NCI-H128 (cell line): ENCODE measurements around the gene CASP12.
"Not testable (repeated sequence)": the region's sequence is repeated elsewhere in the genome, so short reads cannot be mapped to it uniquely, and the experiment has no call there.

Experiments
- DNase-seq: peaks from one replicate; lab custom pipeline; 2025; ENCODE audit not compliant: unreplicated experiment; lab: John Stamatoyannopoulos, UW

Gene CASP12

DNA sequence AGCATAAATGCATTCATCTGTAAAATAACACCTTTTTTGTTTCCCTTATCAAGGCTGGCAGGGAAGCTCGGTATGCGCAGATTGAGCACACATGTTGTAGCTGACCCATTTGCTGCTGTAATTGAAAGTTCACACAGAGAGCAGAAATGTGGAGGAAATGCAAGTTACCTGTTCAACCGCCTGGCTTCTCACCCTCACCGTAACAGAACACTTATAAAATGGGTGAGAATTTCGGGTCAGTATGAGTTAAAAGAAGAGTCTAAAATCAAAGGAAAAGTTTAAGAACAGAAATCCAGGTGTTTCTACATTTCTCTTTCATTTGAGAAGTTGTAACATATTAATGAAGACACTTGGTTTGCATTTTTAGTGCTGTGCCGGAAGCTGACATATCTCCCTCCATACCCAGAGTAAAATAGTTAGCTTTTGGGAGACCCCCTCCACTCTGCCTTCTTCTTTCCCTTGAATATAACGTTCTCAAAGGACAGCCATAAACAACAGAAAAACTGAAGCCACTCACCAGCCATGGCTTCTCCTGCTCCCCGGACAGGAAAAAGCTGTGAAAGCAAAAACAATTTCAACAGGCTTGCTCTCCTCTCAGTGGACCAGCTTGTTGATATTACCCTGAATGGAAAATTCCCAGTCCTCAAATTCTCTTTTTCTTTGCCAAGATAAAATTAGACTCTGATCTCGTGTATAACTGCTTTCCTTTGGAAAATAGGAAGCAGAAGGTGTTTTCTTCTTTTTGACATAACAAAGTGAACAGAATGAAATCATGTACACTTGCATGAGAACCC, at the start of gene CASP12:
TSS of gene CASP12 (minus strand) at position 570 of the 794 bp plus-strand sequence.
- DNase-seq, result no peak

DNA sequence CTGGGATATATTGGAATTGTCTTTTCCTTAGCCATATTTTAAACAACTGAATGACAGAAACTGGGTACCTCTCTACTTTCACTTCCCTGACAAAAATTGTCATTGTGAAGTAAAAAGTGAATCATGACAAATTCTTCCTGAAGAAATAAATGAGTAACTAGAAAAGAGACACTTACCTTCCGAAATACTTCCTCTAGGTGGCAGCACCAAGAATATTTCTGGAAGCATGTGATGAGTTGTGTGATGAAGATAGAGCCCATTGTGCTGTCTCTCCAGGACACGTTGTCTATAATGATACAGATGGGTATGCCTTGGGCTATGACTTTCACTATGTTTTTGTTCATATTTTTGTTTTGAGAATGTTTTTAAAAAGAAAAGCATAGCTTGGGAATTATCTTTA, 48.6 kb upstream of the CASP12 start:
- DNase-seq, result no peak

DNA sequence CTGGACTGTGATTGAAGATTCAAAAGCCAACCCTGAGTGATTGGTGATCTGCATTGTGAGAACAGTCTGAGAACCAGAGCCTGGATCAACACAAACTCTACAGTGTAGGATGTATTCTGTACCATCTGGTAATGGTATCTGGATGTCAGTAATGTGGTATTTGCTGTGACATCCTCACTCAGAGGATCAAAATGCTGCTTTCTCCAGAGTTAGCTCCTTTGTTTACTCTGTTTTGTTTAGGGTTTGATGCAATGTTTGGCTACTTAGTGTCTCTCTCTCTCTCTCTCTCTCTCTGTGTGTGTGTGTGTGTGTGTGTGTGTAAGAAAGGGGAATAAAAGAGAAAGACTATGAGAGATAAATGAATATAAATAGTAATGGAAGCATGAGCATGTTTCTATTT, 45.8 kb upstream of the CASP12 start:
- no peak for DNase-seq

DNA sequence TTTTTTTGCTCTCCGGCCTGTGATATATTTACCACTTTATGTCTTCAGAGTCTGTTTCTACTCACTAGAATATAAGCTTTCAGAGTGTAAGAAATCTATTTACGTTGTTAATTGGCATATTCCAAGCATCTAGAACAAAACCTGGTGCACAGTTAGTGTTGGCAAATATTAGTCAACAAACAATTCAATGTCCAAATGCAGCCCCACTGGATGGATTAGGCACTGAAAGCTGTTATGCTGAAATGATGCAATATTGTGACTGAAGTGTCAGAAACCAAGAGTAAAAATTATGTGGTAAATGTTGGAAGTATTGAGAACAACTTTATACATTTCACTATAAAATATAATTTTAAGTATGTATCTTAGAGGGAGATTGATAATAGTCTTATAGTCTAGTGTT, 45.3 kb upstream of the CASP12 start:
- no peak for DNase-seq

DNA sequence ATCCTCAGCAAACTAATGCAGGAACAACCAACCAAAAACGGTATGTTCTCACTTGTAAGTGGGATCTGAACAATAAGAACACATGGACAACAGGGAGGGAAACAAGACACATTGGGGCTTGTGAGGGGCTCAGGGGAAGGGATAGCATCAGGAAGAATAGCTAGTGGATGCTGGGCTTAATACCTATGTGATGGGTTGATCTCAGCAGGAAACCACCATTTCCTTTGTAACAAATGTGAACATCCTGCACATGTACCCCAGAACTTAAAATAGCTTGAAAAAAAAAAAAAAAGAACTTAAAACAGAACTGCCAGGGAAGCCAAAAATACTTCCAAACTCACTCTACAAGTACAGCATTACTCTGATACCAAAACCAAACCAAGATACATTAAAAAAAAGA, 36.3 kb upstream of the CASP12 start:
- no peak for DNase-seq

DNA sequence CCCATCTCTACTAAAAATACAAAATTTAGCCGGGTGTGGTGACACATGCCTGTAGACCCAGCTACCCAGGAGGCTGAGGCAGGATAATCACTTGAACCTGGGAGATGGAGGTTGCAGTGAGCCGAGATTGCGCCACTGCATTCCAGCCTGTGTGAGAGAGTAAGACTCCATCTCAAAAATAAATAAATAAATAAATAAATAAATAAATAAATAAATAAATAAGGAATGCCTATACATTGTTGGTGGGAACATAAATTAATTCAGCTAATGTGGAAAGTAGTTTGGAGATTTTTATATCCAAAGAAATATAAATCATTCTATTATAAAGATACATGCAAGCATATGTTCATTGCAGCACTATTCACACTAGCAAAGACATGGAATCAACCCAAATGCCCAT, 35.8 kb upstream of the CASP12 start:
- not testable (repeated sequence) for DNase-seq

DNA sequence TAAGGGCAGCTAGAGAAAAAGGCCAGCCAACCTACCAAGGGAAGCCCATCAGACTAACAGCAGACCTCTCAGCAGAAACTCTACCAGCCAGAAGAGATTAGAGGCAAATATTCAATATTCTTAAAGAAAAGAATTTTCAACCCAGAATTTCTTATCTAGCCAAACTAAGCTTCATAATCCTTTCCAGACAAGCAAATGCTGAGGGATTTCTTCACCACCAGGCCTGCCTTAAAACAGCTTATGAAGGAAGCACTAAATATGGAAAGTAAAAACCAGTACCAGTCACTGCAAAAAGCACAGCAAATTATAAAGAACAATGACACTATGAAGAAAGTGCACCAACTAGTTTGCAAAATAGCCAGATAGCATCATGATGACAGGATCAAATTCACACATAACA, 30.6 kb upstream of the CASP12 start:
- no peak for DNase-seq

DNA sequence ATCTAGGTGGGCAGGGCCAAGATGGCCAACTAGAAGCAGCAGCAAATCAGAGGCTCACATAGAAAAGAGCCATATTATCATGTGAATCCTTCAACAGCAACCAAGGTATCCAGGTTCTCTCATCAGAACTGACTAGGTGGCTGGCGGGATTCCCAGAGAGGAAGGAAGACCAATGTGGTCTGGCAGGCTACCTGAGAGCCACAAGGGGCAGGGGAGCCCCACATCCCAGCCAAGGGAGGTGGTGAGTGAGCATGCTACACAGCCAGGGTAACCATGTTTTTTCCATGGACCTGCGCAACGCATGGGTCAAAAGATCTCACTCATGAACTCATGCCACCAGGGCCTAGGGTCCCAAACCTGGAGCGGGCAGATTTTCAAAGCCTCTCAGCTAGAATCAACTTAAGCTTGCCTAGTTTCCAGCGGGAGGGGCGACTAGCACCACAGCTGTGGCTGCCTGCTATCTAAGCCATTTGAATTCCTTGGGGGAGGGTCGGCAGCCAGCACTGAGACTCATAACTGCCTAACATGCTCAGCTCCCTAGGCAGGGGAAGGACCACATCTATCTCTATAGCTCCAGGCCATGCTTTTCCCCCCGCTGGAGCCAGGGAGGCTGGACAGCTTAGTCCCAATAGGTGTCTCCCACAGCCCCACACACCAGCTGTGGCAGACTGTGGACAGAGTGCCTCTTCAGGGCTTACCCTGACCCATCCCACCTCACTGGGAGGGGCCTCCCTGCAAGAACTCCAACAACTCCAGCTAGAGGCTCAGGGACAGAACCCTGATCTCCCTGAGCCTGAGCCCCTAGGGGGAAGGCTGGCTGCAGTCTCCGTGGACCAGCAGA, 28.7 kb upstream of the CASP12 start:
- no peak for DNase-seq

DNA sequence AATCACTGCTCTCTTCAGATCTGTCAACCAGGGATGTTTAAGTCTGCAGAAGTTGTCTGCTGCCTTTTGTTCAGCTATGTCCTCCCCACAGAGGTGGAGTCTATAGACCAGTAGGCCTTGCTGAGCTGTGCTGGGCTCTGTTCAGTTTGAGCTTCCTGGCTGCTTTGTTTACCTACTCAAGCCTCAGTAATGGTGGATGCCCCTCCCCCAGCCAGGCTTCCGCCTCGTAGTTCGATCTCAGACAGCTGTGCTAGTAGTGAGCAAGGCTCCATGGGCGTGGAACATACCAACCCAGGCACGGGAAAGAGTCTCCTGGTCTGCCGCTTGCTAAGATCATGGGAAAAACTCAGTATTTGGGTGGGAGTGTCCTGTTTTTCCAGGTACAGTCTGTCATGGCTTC, 27.6 kb upstream of the CASP12 start:
- no peak for DNase-seq

DNA sequence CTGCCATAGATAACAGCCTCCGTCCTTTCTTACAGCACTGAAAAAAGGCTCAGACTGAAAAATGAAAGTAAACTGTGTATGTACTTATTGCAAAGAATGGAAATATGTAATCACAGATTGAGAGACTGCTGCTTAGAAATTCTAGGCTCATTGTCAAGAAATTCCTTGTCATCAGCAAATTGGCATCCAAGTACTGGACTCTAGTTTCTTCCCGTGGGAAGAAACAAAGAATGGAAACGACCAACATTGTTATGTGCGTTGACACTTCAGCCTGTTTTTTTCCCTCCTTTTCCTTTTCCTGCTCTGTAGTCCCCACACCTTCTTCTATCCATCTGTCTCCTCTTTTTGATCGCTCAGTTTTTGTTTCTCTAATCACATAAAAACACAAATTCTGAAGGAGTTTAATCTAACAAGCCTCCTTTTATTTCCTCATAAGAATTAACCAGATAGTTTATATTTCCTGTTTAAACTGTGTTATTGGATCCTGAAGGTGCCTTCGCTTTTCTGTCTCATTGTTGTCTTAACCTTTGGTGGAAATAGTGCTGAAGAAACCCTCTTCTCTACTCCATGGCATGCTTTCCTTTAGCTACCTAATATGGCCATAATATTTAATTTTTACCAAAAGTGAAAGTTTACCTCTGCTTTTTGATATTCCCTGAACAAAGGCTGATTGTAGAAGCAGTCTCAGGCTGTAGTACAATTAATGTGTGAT, 20.0 kb upstream of the CASP12 start:
- no peak for DNase-seq

DNA sequence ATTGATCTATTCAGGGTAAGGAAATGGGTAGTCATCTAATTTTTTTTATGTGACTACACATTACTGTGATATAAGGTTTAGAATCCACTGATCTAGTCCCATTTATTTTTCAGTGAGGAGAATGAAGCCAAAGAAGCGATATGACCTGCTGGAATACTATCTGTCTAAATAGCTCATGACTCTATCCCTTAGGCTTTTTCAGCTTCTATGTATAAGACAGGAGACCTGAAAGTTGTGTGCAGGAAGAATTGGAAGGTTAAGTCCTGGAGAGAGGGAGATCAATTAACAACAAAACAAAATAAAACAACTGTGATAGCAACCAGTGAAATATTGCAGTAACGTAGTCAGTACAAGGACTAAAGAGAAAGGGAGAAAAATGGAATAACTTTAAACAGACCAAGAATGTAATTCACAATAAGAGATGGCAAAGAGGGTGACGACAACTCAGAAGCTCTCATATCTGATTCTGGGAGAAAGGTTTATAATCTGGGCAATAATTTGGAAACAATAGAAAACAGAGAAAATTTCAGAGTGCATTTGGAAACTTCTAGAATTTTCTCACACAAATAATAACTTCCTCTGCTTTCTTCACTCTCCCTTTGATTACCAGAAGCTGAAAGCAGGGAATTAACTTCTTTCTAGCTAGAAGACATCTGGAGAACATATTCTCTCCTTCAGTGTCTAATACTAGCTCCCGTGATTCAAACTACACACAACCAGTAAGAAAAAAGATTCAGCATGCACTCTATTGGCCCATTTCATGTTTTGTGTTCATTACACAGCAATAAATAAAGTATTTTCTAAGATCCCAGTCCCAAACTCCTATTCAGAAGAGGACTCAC, 19.2 kb upstream of the CASP12 start:
- DNase-seq, result no peak

DNA sequence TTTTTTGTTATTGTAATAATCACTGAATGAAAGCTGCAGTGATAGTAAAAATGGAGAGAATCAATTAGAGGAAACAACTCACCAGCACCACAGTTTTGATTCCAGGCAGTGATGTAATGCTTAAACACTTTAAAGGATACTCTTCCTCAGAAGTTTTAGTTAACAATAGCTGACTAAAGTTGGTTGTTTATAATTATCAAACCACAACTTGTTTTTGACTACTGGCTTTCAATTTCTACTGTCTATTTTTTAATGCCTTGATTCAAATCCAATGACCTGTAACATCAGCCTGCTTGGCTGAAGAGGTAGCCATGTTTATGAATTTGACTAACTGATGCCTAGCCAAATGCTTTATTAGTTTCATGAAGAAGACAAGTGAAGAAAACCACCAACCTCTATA, 18.2 kb upstream of the CASP12 start:
- no peak for DNase-seq

DNA sequence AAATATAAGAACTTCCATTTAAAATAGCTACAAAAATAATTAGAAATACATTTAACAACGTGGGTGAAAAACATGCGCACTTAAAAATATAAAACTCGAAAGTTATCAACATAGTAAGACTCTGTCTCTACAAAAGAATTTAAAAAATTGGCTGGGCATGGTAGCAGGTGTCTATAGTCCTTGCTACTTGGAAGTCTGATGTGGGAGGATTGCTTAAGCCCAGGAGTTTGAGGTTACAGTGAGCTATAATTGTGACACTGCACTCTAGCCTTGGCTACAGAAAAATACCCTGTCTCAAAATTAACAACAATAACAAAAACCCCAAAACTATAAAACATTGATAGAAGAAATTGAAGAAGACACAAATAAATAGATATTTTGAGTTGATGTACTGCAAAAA, 13.8 kb upstream of the CASP12 start:
- DNase-seq, result no peak

DNA sequence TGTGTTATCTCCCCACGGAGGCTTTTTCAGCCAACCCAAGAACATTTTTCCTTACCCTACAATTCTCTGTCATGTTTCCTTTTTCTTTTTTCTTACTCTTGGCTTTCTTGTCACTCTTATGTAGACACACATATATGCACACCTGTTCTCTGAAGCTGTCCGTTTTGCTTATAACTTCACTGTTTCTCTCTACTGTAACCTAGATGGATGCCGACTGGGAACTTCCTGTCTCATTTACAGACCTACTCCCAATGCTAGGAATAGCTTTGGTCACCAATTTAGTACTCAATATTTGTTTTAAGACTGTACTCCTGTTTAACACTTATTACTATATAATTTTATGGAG, 9.9 kb upstream of the CASP12 start:
- DNase-seq, result no peak

DNA sequence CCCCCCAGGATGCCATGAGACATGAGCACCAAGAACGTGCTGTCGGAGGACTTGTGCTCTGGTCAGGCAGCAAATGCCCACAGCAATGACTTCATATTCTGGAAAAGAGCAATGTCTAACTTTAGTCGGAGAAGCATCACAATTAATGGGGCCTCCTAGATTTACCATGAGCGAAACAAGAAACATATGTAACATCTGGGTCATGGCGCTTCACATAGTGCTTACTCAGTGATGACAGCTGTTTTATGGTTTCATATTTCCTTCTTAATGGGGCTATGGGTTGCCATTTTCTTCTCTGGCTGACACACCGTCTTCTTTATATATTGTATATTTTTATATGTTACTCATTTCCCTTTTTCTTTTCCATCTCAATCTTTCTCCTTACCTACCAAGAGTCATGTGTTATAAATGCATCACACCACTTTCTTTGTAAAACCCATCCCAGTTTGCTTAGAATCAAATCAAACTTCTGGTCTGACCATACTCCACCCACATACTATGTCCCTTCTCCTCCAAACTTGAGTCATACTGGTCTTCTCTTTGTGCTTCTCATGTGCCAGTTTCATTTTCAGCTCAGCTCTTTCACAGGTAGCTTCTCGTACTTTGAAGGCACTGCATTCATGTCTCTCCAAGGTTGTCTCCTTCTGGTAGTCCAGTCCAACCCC, 9.4 kb upstream of the CASP12 start:
- no peak for DNase-seq

DNA sequence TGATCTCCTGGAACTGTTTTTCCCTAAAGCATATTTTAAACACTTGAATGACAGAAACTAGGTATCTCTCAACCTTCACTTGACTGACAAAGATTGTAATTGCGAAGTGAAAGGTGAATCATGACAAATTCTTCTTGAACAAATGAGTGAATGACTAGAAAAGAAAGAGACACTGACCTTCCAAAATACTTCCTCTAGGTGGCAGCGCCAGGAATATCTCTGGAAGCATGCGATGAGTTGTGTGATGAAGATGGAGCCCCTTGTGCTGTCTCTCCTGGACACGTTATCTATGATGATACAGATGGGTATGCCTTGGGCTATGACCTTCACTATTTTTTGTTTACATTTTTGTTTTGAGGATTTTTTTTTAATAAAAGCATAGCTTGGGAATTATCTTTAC, 7.0 kb upstream of the CASP12 start:
- DNase-seq, result no peak

DNA sequence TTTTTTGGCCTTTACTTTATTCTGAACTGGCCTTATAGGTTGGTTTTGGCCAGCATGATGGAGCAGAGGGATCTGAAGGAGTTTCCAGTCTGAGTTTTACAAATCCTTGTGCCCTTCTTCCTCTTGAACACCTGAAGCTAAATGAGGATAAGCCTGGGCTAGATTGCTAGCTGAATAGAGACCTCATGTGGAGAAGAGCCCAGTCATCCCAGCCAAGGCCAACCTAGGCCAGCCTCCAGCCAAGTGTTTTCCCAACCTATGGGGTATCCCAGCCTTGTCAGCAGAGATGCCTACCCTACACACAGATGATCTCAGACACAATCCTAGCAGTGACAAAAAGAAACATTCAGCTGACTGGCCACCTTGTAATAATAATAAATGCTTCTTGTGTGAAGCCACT, 966 bp upstream of the CASP12 start:
- no peak for DNase-seq

DNA sequence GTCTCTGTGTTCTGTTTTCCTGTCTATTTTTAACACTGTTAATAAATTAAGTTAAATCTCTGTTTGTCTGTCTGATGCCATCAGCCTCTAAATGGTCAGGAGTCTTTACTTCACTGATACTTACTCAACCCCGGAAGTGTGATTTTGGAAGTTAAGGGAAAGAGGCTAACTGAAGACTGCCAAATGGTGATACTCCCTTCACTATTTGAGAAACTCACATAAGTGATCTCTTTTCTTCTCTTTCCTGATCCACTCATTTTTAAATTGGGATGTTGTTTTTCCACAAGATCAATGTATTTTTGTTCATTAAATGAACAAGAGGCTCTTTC, 389 bp upstream of the CASP12 start:
- DNase-seq, result no peak

DNA sequence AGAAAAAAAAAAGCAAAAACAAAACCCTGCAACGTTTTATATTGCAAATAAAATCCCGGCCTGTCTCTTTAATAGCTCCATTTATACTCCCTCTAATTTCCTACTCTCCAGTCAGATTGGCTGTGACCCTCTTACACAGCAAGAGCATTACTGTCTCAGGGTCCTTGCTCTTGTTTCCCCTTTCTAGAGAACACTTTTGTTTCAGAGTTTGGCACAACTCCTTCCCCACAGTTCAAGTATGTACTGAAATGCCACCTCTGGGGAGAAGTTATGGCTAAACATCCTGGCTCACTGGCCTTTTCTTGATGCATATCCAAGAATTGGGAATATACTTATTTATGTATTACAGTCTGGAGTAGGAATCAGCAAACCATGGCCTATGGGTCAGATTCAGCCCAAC, 2.6 kb downstream of the CASP12 start:
- no peak for DNase-seq

DNA sequence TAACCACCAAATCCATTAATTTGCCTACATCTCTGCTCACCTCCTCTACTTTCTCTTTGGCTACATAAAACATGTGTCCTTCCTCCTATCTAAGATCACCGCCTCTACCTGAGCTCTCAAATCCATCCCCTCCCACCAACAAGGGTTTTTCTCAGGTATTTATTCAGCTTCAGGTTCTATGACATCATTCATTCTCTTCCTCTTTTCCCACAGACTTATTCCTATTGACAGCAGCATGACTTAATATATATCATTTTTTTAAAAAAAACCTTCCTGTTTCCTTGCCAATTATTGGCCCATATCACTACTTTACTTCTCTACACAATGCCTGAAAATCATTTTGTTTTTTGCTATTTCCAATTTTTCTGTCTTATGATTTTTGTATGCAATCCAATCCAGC, 4.4 kb downstream of the CASP12 start:
- DNase-seq, result no peak
